ACC112 (cell line): Measurements from ENCODE around the gene NEK7.

Experiments used
- H2AFZ ChIP-seq: fragments of 200-600 bp; sonication (generic); one replicate; pipeline ENCODE4 v1.6.0; 2017; ENCODE audit warnings: antibody characterized with exemption, low read length; ENCODE audit not compliant: unreplicated experiment
- H3K27ac ChIP-seq: fragments of 200-600 bp; sonication (generic); 2 replicates; pipeline ENCODE4 v1.5.1; 2014; ENCODE audit warnings: low read depth, mild to moderate bottlenecking, antibody characterized with exemption, low read length, moderate library complexity
- H3K27me3 ChIP-seq: fragments of 200-600 bp; sonication (generic); 2 replicates; pipeline ENCODE4 v1.6.1; 2014; ENCODE audit warnings: mild to moderate bottlenecking, antibody characterized with exemption, low read length, moderate library complexity, mixed read lengths; ENCODE audit not compliant: insufficient read depth
- H3K36me3 ChIP-seq: fragments of 200-600 bp; sonication (generic); 2 replicates; pipeline ENCODE4 v1.6.1; 2016; ENCODE audit warnings: mild to moderate bottlenecking, antibody characterized with exemption, low read length, moderate library complexity, mixed read lengths; ENCODE audit not compliant: insufficient read depth
- H3K4me1 ChIP-seq: fragments of 200-600 bp; sonication (generic); one replicate; pipeline ENCODE4 v1.6.1; 2016; ENCODE audit warnings: low read length, mixed read lengths; ENCODE audit not compliant: insufficient read depth, unreplicated experiment, control insufficient read depth
- H3K4me3 ChIP-seq: fragments of 200-600 bp; sonication (generic); 2 replicates; pipeline ENCODE4 v1.5.1; 2014; ENCODE audit warnings: mild to moderate bottlenecking, low read depth, low read length
- H3K79me2 ChIP-seq: fragments of 200-600 bp; sonication (generic); one replicate; pipeline ENCODE4 v1.6.0; 2016; ENCODE audit warnings: low read length; ENCODE audit not compliant: control insufficient read depth, unreplicated experiment, insufficient read depth

NEK7 gene

DNA sequence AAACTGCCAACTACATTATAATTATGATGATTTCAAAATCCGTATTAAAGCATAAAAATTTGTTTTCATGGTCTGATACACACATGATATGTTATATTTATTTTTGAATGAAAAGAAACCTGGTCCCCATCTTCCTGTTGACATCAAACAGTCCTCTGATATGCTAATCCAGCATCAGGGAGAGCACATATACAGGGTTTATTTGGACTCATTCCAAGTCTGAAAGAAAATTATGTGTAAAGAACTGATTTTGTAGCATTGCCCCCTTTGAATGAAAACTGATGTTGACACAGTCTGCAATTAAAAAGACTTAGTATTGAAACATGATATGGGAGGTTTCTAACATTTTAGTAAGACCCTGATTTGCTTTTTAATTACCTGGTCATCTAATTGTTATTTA lies 119.4 kb downstream of the NEK7 start:
- Histone ChIP-seq H3K36me3 (peaks cover 11% of the 10 kb centered on the region), H3K79me2 (peaks cover 40% of the 10 kb centered on the region), H2AFZ (no peak overlapping the region), H3K27ac (peak overlapping the region; percentile 40; the same call in 1 of the 2 replicates), H3K4me3 (no peak overlapping the region), H3K27me3 (no peaks in the 10 kb centered on the region), H3K4me1 (peaks cover 53% of the 10 kb centered on the region)

DNA sequence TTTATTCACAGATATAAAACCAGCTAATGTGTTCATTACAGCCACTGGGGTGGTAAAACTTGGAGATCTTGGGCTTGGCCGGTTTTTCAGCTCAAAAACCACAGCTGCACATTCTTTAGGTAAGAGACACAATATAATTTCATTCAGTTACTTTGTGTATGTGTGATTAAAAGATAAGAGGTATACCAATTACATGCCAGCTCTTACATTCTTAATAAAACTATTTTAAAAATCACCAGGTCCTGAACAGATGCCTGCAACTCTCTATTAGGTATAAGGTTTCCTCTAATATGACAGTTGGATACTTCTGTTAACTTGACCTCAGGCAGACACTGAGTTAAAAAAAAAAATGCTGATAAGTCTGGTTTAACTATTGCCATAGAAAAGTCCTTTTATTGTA lies 122.1 kb downstream of the NEK7 start:
- no peak overlapping the region for H2AFZ ChIP-seq
- peaks cover 25% of the 10 kb centered on the region for H3K79me2 ChIP-seq

DNA sequence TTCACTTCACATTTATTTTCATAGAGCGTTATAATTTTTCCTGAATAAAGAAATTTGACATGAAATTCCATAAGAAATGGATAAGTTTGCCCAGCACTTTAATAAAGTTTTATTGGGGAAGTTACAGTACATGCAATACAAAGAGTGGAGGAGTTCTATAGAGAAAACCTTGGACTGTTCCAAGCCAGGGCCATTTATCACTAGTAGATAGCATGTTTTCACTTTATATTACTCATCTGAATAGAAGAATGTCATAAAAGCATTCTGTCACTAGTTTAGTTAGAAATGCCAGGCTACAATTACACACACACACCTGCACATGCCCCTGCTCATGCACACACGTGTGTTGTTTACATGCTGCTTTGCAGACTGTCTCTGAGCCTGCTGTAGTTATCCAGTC lies 123.3 kb downstream of the NEK7 start:
- Histone ChIP-seq H3K27me3 (no peaks in the 10 kb centered on the region), H3K4me1 (peaks cover 17% of the 10 kb centered on the region), H3K27ac (no peak overlapping the region), H2AFZ (no peak overlapping the region), H3K79me2 (peaks cover 17% of the 10 kb centered on the region), H3K4me3 (no peak overlapping the region), H3K36me3 (peaks cover 15% of the 10 kb centered on the region)

More for the DNA sequence above, 122.1 kb downstream of the NEK7 start:
- Histone ChIP-seq H3K27ac (no peak overlapping the region), H3K4me1 (peaks cover 28% of the 10 kb centered on the region), H3K36me3 (peaks cover 13% of the 10 kb centered on the region), H3K4me3 (no peak overlapping the region), H3K27me3 (no peaks in the 10 kb centered on the region)

DNA sequence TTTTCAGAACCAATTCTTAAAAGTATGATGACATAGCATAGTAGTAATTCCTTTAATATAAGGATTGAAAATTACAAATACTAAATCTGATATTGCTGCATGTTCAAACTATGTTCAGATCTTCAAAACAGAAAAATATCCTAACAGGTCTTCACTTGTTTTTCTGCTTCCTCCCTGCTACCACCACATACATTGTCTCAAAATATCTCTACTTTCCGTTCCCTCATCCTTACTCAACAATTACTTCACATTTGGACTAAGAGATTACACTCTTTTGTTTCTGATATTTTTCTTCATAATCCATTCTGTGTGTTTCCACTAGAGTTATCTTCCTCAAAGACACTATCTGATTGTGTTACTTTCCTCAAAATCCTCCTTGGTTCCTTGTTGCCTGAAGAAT lies 125.1 kb downstream of the NEK7 start:
- no peak overlapping the region for H2AFZ ChIP-seq
- H3K27me3 ChIP-seq, result no peaks in the 10 kb centered on the region
- peaks cover 9% of the 10 kb centered on the region for H3K79me2 ChIP-seq
- peaks cover 22% of the 10 kb centered on the region for H3K36me3 ChIP-seq
- H3K4me3 ChIP-seq, result no peak overlapping the region
- no peak overlapping the region for H3K27ac ChIP-seq
- H3K4me1 ChIP-seq, result peaks cover 8% of the 10 kb centered on the region

DNA sequence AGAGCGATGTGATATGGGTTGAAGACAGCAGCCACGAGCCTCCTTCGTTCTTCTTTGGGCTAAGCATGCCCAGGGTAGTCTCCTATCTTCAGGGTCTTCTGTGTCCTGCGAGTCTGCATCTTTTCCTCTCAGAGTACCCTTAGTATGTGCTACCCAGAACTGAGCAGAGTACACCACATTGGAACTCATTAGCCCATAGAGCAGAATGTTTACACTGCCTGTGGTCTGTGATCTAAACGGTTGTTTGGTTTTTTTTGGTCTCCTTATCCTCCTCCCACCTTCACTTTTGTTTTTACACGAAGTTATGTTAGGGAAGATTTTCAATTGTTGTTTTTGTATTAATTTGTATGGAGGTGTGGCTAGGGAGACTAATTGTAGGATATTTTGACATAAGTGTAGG lies 126.4 kb downstream of the NEK7 start:
- no peak overlapping the region for H2AFZ ChIP-seq
- H3K36me3 ChIP-seq, result peaks cover 22% of the 10 kb centered on the region
- H3K4me3 ChIP-seq, result no peak overlapping the region
- H3K4me1 ChIP-seq, result peaks cover 17% of the 10 kb centered on the region
- peaks cover 12% of the 10 kb centered on the region for H3K79me2 ChIP-seq
- no peak overlapping the region for H3K27ac ChIP-seq
- H3K27me3 ChIP-seq, result no peaks in the 10 kb centered on the region

DNA sequence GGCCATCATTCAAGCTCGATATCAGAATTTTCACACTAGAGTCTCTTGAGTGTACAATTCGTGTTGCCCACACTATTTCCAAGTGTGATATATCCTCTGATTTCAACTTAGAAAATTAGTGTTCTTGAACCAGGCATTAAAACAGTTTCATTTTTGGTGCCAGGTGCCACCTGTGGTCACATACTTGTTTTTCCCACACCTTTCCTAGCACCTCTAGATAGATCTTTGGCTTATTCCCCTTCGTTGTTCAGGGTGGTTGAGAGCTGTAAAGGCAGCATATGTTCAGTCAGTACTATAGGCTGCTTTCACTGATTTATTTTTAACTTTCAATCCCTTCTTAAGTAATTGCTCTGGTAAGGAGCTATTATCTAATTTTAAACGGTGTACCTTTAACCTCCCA lies 131.1 kb downstream of the NEK7 start:
- no peaks in the 10 kb centered on the region for H3K27me3 ChIP-seq
- H3K27ac ChIP-seq, result peak overlapping the region; percentile 7; the same call in 1 of the 2 replicates
- H3K4me3 ChIP-seq, result no peak overlapping the region
- H2AFZ ChIP-seq, result no peak overlapping the region
- 0 out of 2 replicates have a peak, but pooled peaks cover 9% of the 10 kb centered on the region for H3K36me3 ChIP-seq
- peaks cover 7% of the 10 kb centered on the region for H3K79me2 ChIP-seq
- peaks cover 29% of the 10 kb centered on the region for H3K4me1 ChIP-seq

DNA sequence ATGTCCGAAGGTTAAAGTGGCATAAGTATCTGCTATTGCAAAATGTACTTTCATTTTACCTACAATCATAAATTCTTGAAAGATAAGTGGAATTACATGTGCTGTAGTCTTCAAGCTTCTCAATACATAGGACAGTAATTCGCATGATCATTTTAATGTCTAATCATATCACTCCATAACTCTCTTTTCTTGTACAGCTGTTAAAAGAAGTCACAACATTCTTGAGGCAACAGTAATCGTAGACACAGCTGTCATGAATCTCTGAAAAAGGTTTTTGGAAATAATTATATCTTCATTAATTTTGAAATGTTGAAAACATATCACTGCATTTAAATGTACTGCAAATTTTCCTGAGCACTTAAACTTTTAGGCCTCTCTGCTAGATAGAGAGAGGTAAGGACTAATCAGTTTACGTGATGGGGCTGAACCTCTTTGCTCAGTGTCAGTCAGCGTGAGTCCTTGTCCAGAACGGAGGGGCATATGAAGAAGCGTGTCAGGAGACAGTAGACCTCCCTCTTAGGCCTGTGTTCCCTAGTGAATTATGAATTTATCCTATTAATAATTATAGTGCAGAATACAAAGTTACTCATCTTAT lies 133.4 kb downstream of the NEK7 start:
- H3K36me3 ChIP-seq, result peaks cover 13% of the 10 kb centered on the region; the same call in 1 of the 2 replicates
- no peak overlapping the region for H3K27ac ChIP-seq
- no peaks in the 10 kb centered on the region for H3K27me3 ChIP-seq
- H3K4me1 ChIP-seq, result peaks cover 33% of the 10 kb centered on the region
- no peak overlapping the region for H3K4me3 ChIP-seq
- H2AFZ ChIP-seq, result no peak overlapping the region
- H3K79me2 ChIP-seq, result peaks cover 7% of the 10 kb centered on the region

DNA sequence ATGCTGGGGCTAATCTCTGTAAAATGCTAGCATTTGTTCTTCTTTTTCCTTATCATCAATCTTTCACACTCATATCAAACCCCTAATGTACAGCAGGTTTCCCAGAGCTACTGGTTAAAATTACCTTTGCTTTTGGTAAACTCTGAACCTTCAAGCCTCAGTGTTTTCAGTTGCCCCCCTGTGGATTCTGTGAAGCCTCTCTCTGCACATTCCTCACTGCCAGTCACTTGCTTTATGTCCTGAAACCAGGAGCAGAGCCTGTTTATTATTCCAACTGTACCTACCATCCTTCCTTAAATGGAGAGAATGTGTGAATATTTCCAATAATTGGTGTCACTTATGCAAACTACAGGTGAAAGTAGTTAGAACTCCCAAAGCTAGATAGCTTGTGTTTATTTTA lies 134.2 kb downstream of the NEK7 start:
- Histone ChIP-seq H2AFZ (no peak overlapping the region), H3K4me3 (no peak overlapping the region), H3K27ac (no peak overlapping the region), H3K79me2 (peaks cover 7% of the 10 kb centered on the region), H3K36me3 (peaks cover 17% of the 10 kb centered on the region), H3K27me3 (no peaks in the 10 kb centered on the region), H3K4me1 (peaks cover 33% of the 10 kb centered on the region)

DNA sequence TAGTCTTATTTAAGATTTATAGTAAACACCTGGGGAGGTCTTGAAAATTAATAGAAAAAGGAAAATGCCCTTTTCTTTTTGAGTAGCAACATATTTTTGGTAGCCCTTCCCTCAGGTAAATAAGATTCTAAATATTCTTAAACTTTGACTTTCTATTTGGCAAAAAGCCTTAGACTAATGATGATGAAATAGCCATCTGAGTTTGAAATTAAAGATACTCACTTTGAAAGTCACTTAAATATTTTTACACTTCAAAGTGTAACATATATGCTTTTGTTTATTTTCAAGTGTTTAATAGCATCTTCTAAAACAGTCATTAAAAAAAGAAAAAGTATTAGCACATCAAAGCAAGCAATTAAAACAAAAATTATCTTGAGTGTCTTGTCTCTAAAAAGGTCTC lies 135.1 kb downstream of the NEK7 start:
- Histone ChIP-seq H2AFZ (no peak overlapping the region), H3K27me3 (no peaks in the 10 kb centered on the region), H3K4me1 (peaks cover 33% of the 10 kb centered on the region), H3K4me3 (no peak overlapping the region), H3K36me3 (peaks cover 15% of the 10 kb centered on the region), H3K27ac (no peak overlapping the region), H3K79me2 (peaks cover 7% of the 10 kb centered on the region)

DNA sequence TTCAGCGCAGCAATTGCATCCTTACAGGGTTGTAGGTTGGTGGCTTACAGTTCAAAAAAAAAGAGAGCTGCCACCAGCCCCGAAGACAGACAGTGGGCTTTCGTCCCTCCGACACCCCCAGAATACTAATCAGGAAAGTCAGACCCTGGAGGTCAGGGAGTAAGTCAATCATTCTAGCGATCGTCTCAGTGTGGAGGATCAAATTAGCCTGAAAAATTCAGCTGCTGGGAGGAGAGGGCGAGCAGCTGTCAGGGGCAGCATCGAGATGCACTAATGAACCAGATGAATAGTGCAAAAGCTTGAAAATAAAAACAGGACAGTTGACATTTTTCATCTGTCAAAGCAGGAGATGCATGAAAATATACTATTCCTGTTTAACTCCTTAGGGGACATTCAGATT lies 138.4 kb downstream of the NEK7 start:
- no peak overlapping the region for H2AFZ ChIP-seq
- peaks cover 41% of the 10 kb centered on the region for H3K36me3 ChIP-seq
- no peak overlapping the region for H3K4me3 ChIP-seq
- H3K79me2 ChIP-seq, result no peaks in the 10 kb centered on the region
- no peak overlapping the region for H3K27ac ChIP-seq
- no peaks in the 10 kb centered on the region for H3K27me3 ChIP-seq
- peaks cover 9% of the 10 kb centered on the region for H3K4me1 ChIP-seq

DNA sequence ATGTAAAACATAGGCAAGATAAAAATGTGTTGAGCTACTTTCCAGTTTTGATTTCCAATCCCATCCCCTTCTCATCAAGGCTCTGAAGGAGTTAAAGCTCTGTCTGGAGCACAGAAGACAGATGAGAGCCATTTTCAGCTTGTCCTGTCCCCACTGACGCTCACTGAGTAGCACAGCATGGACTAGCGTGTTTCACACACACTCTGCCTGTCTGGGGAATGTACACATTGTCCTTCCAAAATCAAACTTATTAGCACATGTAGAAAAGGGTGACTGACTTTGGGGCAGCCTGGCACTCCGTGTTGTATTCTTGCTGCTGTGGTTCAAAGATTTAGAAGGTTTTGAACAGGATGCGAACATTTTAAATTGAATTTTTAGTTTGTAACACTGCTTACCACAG lies 139.2 kb downstream of the NEK7 start:
- H3K79me2 ChIP-seq, result no peaks in the 10 kb centered on the region
- H3K27ac ChIP-seq, result no peak overlapping the region
- H3K4me1 ChIP-seq, result peaks cover 9% of the 10 kb centered on the region
- peaks cover 45% of the 10 kb centered on the region for H3K36me3 ChIP-seq
- H3K4me3 ChIP-seq, result no peak overlapping the region
- no peak overlapping the region for H2AFZ ChIP-seq
- H3K27me3 ChIP-seq, result no peaks in the 10 kb centered on the region
